Measurements from ENCODE around the gene CYP26C1. TPM values are rescaled to one million over a fixed set of nuclear protein-coding genes. Genes with fewer than 3 reads are reported as not detected.

The CYP26C1 gene
- total RNA-seq, 1 experiment from 2014 or later: not detected

- Histone ChIP-seq H3K36me3 (no peaks in the 10 kb centered on the region), H3K9me3 (no peaks in the 10 kb centered on the region), H3K4me3 (no peak overlapping the region), H3K27me3 (peaks cover 37% of the 10 kb centered on the region)
- no peak for DNase-seq
These were observed 11.7 kb downstream of the CYP26C1 start for GRCh38 chr10:93072225-93072712.

DNA sequence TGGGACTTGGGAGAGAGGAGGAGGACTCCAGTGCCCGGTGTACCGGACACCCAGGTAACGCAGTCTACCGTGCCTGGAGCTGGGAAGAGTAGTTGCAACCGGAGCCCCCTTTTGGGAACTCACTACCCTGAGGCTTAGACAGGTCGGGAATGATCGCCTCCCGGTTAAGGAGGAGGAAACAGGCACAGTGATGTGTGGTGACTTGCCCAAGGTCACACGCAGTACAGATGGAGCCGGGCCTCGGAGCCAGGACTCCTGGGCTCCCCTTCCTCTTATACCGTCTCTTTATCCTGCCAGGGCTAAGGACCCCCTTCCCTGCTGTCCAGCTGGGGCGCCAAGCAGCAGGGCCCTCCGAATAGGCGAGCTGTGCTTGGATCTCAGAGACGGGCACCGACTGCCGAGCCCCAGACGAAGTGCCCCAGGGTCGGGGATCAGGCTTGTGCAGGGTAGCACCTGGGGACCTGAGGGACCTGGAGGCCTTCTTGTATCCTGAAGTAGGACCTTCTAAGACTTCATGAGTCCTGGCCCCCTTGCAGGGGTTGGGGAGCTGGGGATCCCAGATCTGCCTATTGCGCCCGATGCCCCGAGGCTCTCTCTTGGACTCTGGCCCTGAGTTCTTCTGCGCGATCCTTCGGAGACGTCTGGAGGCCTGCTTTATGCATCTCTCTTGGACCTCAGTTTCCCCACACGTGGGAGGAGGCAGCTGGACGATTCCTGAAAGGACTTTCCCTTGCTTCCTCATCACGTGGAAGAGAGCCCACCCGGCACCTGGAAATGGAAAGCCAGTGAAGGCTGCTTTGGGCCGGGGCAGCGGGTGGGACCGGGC is 12.3 kb downstream of the CYP26C1 start:
- H3K27me3 ChIP-seq: peaks cover 31% of the 10 kb centered on the region
- H3K4me3 ChIP-seq: peak overlapping the region; percentile 37; the same call in 1 of the 2 replicates
- H3K36me3 ChIP-seq: no peaks in the 10 kb centered on the region
- no peak for DNase-seq
- no peaks in the 10 kb centered on the region for H3K9me3 ChIP-seq

DNA sequence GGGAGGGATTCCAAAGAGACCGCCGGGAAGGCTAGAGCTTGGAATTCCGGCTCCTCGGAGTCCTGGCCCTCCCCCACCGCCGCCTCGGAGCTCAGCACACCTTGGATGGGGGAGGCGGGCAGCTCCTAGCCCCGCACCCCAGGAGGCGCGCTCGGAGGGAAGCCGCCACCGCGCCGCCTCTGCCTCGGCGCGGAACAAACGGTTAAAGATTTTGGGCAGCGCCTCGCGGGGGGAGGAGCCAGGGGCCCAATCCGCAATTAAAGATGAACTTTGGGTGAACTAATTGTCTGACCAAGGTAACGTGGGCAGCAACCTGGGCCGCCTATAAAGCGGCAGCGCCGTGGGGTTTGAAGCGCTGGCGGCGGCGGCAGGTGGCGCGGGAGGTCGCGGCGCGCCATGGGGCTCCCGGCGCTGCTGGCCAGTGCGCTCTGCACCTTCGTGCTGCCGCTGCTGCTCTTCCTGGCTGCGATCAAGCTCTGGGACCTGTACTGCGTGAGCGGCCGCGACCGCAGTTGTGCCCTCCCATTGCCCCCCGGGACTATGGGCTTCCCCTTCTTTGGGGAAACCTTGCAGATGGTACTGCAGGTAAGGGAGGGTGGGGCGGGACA is 13.0 kb downstream of the CYP26C1 start, which contains the start of gene CYP26A1:
Gene CYP26A1, plus strand, starts transcription at position 355 of the 608 bp plus-strand sequence. Its CDS starts 42 bp downstream, at position 397.
- H3K4me3 ChIP-seq: peak within 1 kb of the TSS; percentile 37
- no peaks in the 10 kb centered on the region for H3K36me3 ChIP-seq
- H3K27me3 ChIP-seq: peaks cover 24% of the 10 kb centered on the region
- no peak for DNase-seq
- no peaks in the 10 kb centered on the region for H3K9me3 ChIP-seq

- peak; percentile 33 for DNase-seq
- H3K36me3 ChIP-seq: no peaks in the 10 kb centered on the region
- H3K27me3 ChIP-seq: peaks cover 22% of the 10 kb centered on the region
- no peaks in the 10 kb centered on the region for H3K9me3 ChIP-seq
- H3K4me3 ChIP-seq: peak overlapping the region; percentile 37
These were observed 13.6 kb downstream of the CYP26C1 start for GRCh38 chr10:93074147-93074596.

- Histone ChIP-seq H3K27me3 (peaks cover 22% of the 10 kb centered on the region), H3K9me3 (no peaks in the 10 kb centered on the region), H3K4me3 (no peak overlapping the region), H3K36me3 (no peaks in the 10 kb centered on the region)
- DNase-seq: no peak
These were observed 14.2 kb downstream of the CYP26C1 start for GRCh38 chr10:93074597-93075368.

- Histone ChIP-seq H3K27me3 (peaks cover 22% of the 10 kb centered on the region), H3K9me3 (no peaks in the 10 kb centered on the region), H3K36me3 (no peaks in the 10 kb centered on the region), H3K4me3 (no peak overlapping the region)
- no peak for DNase-seq
These were observed 15.0 kb downstream of the CYP26C1 start for GRCh38 chr10:93075369-93076221.

- H3K9me3 ChIP-seq: no peaks in the 10 kb centered on the region
- no peak for DNase-seq
- H3K27me3 ChIP-seq: peaks cover 22% of the 10 kb centered on the region
- no peaks in the 10 kb centered on the region for H3K36me3 ChIP-seq
- no peak overlapping the region for H3K4me3 ChIP-seq
These were observed 16.3 kb downstream of the CYP26C1 start for GRCh38 chr10:93076871-93077270.

DNA sequence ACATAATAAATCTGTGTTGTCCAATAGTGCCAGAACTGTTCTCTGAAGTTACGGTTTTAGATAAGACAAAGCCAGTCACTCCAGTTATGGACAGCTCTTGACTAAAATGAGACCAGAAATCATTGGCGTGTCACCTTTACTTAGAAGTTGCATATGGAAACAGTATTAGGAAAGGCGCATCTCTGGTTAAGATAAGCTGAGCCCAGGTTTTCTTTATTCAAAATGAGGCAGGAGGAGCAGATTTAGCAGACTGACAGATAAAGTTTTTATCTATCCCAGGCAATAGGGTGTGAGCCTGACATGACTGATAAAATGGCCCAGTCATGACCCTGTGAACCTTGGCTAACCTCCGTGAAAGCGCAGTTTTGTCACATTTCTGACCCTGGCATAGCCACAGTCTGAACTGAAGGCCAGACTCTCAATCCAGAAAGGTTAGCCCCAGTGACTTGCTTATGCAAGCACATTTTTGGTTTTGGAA is 17.3 kb downstream of the CYP26C1 start:
- no peaks in the 10 kb centered on the region for H3K9me3 ChIP-seq
- peaks cover 21% of the 10 kb centered on the region for H3K27me3 ChIP-seq
- H3K4me3 ChIP-seq: no peak overlapping the region
- no peak for DNase-seq
- H3K36me3 ChIP-seq: no peaks in the 10 kb centered on the region

DNA sequence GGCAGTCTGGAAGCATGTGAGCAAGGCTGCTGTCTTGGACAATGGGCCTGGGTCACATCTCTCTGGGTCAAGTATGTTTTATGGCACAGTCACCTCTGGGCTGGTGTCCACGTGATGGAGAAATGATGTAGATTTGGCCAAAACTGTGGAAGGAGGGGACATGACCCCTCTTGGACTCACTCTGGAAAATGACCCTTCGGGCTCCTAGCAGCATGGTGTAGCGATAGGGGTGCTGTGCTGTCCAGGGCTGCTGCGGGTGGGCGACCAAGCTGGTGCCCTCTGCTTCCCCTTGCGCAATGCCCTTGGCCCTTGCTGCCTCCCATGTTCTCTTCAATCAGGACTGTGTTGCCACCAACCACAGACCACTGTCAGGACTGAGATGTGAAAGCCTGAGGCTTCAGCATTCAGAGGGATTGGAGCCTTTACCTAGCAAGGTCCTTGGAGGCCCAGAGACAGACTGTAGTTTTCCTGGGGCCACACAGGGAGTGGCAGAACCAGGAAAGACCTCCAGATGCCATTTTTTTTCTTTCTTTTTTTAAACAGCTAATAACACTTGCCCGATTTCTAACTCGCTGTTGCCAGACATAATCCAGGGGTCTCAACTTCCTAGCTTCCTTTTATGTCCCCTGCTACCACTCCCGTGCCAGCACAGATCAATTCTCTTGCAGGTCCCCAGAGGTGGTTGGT is 19.2 kb downstream of the CYP26C1 start:
- Histone ChIP-seq H3K36me3 (no peaks in the 10 kb centered on the region), H3K27me3 (peaks cover 2% of the 10 kb centered on the region; the same call in 1 of the 2 replicates), H3K4me3 (no peak overlapping the region), H3K9me3 (no peaks in the 10 kb centered on the region)
- no peak for DNase-seq

DNA sequence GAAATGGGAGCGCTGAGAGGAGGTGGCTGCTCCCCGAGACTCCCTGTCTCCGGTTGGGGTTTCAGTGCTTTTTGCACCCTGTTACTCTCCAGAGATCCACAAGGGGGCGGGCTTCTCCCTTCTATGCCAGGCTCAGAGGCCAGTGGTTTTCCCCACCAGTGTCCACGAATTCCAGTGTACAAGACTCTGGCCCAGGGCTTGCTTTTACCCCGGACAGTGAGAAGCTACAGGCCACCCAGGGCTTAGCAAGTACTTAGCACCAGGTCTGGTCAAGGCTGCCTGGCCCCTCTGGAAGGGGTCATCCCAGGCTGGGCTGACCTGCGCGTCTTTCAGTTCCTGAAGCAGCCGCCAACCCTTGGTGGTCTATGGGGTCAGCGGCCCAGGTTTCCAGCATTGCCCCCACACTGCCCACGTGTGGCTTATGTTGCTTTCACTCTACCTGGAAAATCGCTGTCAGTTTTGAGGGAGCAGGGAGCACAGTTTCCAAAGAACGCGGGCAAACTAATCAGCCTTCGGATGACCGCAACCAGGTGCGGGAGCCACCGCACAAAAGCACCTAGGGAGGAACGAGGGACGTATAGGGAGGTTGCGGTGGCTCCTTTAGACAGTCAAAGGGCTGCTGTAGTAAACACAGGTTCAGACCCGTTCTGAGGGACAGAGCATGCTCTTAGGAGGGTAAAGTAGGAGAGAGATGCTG is 19.9 kb downstream of the CYP26C1 start:
- H3K36me3 ChIP-seq: no peaks in the 10 kb centered on the region
- no peaks in the 10 kb centered on the region for H3K9me3 ChIP-seq
- no peak overlapping the region for H3K4me3 ChIP-seq
- DNase-seq: peak; percentile 32
- H3K27me3 ChIP-seq: no peaks in the 10 kb centered on the region

- DNase-seq: no peak
- no peaks in the 10 kb centered on the region for H3K36me3 ChIP-seq
- no peaks in the 10 kb centered on the region for H3K27me3 ChIP-seq
- no peak overlapping the region for H3K4me3 ChIP-seq
- no peaks in the 10 kb centered on the region for H3K9me3 ChIP-seq
These were observed 20.7 kb downstream of the CYP26C1 start for GRCh38 chr10:93081318-93081717.

- no peak for DNase-seq
- H3K27me3 ChIP-seq: no peaks in the 10 kb centered on the region
These were observed 21.2 kb downstream of the CYP26C1 start for GRCh38 chr10:93081834-93082233.

DNA sequence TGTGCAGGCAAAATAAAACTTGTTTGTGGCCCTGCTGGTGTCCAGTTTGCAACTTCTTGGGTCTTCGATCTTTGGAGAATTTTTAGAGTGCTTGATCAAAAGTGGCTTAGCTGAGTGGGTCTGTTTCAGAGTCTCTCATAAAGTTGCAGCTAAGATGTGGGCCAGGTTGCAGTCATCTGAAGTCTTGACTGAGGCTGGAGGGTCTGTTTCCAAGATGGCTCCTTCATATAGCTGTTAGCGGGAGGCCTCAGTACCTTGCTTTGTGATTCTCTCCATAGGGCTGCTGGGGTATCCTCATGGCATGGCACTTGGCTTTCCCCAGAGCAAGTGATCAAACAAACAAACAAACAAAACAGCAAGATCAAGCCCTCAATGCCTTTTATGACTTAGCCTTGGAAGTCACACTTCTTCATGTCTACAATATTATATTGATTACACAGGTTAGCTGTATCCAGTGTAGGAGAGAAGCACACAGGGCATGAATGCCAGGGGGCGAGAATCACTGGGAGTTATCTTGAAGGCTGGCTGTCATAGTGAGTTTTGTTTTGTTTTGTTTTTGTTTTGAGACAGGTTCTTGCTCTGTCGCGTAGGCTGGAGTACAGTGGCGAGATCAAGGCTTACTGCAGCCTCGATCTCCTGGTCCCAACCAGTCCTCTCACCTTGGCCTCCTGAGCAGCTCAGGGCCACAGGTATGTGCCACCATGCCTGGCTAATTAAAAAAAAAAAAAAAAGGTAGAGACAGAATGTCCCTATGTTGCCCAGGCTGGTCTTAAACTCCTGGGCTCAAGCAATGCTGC is 23.3 kb downstream of the CYP26C1 start:
- Histone ChIP-seq H3K27me3 (no peaks in the 10 kb centered on the region), H3K36me3 (no peaks in the 10 kb centered on the region), H3K4me3 (no peak overlapping the region), H3K9me3 (no peaks in the 10 kb centered on the region)
- no peak for DNase-seq

More at GRCh38 chr10:93081834-93082233, 21.2 kb downstream of the CYP26C1 start:
- Histone ChIP-seq H3K4me3 (no peak overlapping the region), H3K36me3 (no peaks in the 10 kb centered on the region), H3K9me3 (no peaks in the 10 kb centered on the region)

DNA sequence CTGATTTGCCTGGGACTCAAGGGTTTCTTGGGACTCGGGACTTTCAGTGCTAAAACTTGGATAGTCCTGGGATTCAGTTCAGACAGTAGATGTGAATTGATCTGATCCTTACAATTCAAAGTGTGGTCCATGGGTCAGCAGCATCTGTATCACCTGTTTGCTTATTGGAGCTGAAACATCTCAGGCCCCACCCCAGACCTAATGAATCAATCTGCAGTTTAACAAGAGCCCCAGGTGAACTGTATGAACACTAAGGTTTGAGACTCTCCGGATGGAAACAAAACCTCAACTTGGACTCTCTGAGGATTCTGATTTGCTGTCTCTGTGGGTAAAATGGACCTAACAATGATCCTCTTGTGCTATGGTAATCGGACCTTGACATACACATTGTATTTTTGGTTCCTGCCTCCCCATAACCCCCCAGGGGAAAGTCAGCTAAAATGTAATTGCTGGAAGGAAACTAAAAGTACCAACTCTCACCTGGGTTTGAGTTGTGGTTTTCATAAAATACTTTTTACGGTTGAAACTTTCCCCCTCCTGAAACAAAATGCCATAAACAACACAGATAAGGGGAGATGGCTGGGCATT is 24.8 kb downstream of the CYP26C1 start:
- DNase-seq: no peak
- Histone ChIP-seq H3K36me3 (no peaks in the 10 kb centered on the region), H3K4me3 (no peak overlapping the region), H3K9me3 (no peaks in the 10 kb centered on the region), H3K27me3 (no peaks in the 10 kb centered on the region)
